ENCODE measurements around the gene ZNF556. TPM values are rescaled to one million over a fixed set of nuclear protein-coding genes. Genes with fewer than 3 reads are reported as not detected.

The ZNF556 gene
- total RNA-seq, 4 donors from 2014 or later: not detected

- no peak overlapping the region for H3K4me3 ChIP-seq
- no peaks in the 10 kb centered on the region for H3K4me1 ChIP-seq
- DNase-seq: no peak
- 76% methylated on average over 4 of the region's 4 CpGs; no CpG with 5 or more reads in 1 of the 2 donors for WGBS, 2 donors (ENCODE audit: low coverage in 1 of 2)
- peak overlapping the region in 1 of 4 donors; percentile 17 for H3K27ac ChIP-seq
- H3K27me3 ChIP-seq: no peaks in the 10 kb centered on the region
- H3K36me3 ChIP-seq: peaks cover 0 to 35% (median 21%) of the 10 kb centered on the region in 4 donors
- intact Hi-C loops (cut with DNase I; ENCODE audit: low total_unique reads) (no loop called here), in situ Hi-C loops (cut with MboI; ENCODE audit: low pct_ligation_motif_present in 1 of 4, low pct_unique_long_range_greater_than_20kb in 1 of 4, low sequenced_read_pairs in 3 of 4) (no loop called here)
- TF ChIP-seq POLR2A (IDR thresholded peaks at IDR 0.05) (no peak), POLR2AphosphoS5 (IDR thresholded peaks at IDR 0.05) (peak in 1 of 3 donors; percentile 49)
- peaks cover 40 to 43% of the 10 kb centered on the region in 2 donors for H3K9me3 ChIP-seq
These were observed 18.5 kb upstream of the ZNF556 start for GRCh38 chr19:2848616-2849015.

- H3K36me3 ChIP-seq: peaks cover 0 to 53% (median 22%) of the 10 kb centered on the region in 4 donors
These were observed 16.7 kb upstream of the ZNF556 start for GRCh38 chr19:2850256-2850925.

DNA sequence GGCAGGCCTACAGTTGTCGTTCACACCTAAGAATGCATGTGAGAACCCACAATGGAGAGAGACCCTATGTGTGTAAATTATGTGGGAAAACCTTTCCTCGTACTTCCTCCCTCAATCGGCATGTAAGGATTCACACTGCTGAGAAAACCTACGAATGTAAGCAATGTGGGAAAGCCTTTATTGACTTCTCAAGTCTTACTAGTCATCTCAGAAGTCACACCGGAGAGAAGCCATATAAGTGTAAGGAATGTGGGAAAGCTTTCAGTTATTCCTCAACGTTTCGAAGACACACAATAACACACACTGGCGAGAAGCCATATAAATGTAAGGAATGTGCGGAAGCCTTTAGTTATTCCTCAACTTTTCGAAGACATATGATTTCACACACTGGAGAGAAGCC is 14.5 kb upstream of the ZNF556 start:
- 95 to 96% methylated on average over 8 to 10 of the region's 10 CpGs for WGBS, 2 donors (ENCODE audit: low coverage in 1 of 2)
- TF ChIP-seq POLR2AphosphoS5 (IDR thresholded peaks at IDR 0.05): no peak
- TF ChIP-seq, protein P1, sequence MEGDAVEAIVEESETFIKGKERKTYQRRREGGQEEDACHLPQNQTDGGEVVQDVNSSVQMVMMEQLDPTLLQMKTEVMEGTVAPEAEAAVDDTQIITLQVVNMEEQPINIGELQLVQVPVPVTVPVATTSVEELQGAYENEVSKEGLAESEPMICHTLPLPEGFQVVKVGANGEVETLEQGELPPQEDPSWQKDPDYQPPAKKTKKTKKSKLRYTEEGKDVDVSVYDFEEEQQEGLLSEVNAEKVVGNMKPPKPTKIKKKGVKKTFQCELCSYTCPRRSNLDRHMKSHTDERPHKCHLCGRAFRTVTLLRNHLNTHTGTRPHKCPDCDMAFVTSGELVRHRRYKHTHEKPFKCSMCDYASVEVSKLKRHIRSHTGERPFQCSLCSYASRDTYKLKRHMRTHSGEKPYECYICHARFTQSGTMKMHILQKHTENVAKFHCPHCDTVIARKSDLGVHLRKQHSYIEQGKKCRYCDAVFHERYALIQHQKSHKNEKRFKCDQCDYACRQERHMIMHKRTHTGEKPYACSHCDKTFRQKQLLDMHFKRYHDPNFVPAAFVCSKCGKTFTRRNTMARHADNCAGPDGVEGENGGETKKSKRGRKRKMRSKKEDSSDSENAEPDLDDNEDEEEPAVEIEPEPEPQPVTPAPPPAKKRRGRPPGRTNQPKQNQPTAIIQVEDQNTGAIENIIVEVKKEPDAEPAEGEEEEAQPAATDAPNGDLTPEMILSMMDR (IDR thresholded peaks at IDR 0.05): no peak
- no peak for TF ChIP-seq POLR2A (IDR thresholded peaks at IDR 0.05)
- TF ChIP-seq EP300 (IDR thresholded peaks at IDR 0.05; ENCODE audit: low read depth): no peak
- H3K9me3 ChIP-seq: peaks cover 70 to 71% of the 10 kb centered on the region in 2 donors
- no peaks in the 10 kb centered on the region for H3K27me3 ChIP-seq
- H3K4me3 ChIP-seq: no peak overlapping the region
- in situ Hi-C loops (cut with MboI; ENCODE audit: low pct_ligation_motif_present in 1 of 4, low pct_unique_long_range_greater_than_20kb in 1 of 4, low sequenced_read_pairs in 3 of 4): no loop called here
- H3K27ac ChIP-seq: no peak overlapping the region
- H3K36me3 ChIP-seq: peaks cover 0 to 59% (median 22%) of the 10 kb centered on the region in 4 donors
- H3K4me1 ChIP-seq: no peaks in the 10 kb centered on the region
- DNase-seq: no peak
- intact Hi-C loops (cut with DNase I; ENCODE audit: low total_unique reads): no loop called here

More at GRCh38 chr19:2850256-2850925, 16.7 kb upstream of the ZNF556 start:
- H3K4me1 ChIP-seq: no peaks in the 10 kb centered on the region
- in situ Hi-C loops (cut with MboI; ENCODE audit: low pct_ligation_motif_present in 1 of 4, low pct_unique_long_range_greater_than_20kb in 1 of 4, low sequenced_read_pairs in 3 of 4): no loop called here
- H3K4me3 ChIP-seq: no peak overlapping the region
- WGBS, 2 donors (ENCODE audit: low coverage in 1 of 2): 87 to 94% methylated on average over 3 of the region's 3 CpGs
- DNase-seq: no peak
- intact Hi-C loops (cut with DNase I; ENCODE audit: low total_unique reads): no loop called here
- no peak overlapping the region for H3K27ac ChIP-seq
- H3K27me3 ChIP-seq: no peaks in the 10 kb centered on the region
- peaks cover 58 to 60% of the 10 kb centered on the region in 2 donors for H3K9me3 ChIP-seq
- TF ChIP-seq POLR2A (IDR thresholded peaks at IDR 0.05): no peak
- TF ChIP-seq POLR2AphosphoS5 (IDR thresholded peaks at IDR 0.05): no peak

GRCh38 chr19:2853015-2853606 is 14.0 kb upstream of the ZNF556 start:
- Histone ChIP-seq H3K27me3 (no peaks in the 10 kb centered on the region), H3K36me3 (peaks cover 0 to 59% (median 22%) of the 10 kb centered on the region in 4 donors), H3K9me3 (peaks cover 70 to 76% of the 10 kb centered on the region in 2 donors), H3K27ac (no peak overlapping the region), H3K4me1 (no peaks in the 10 kb centered on the region), H3K4me3 (no peak overlapping the region)
- no peak for DNase-seq
- WGBS, 2 donors (ENCODE audit: low coverage in 1 of 2): 95 to 96% methylated on average over 11 of the region's 11 CpGs
- TF ChIP-seq POLR2A (IDR thresholded peaks at IDR 0.05) (no peak), EP300 (IDR thresholded peaks at IDR 0.05; ENCODE audit: low read depth) (no peak), POLR2AphosphoS5 (IDR thresholded peaks at IDR 0.05) (no peak)
- TF ChIP-seq, protein P1 (IDR thresholded peaks at IDR 0.05): no peak
- intact Hi-C loops (cut with DNase I; ENCODE audit: low total_unique reads) (no loop called here), in situ Hi-C loops (cut with MboI; ENCODE audit: low pct_ligation_motif_present in 1 of 4, low pct_unique_long_range_greater_than_20kb in 1 of 4, low sequenced_read_pairs in 3 of 4) (no loop called here)

DNA sequence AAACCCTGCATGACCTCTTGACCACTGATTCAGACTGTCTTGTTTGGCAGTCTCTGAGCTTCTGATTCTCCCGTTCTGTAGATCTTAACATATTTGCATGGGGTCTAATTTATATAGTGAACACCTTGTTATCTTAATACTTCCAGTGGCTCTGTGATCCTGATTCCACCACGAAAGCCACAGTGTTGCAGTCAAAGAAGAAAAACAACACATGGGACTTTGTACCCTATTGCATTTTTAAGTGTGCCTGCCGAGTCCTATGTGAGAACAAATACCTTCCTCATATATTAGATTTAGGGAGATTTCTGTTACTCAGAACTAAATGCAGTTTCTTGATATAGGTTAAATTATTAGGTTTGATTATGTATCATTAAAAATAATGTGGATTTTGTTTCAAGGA is 12.3 kb upstream of the ZNF556 start:
- Histone ChIP-seq H3K27ac (no peak overlapping the region), H3K4me3 (no peak overlapping the region), H3K9me3 (peaks cover 62 to 84% of the 10 kb centered on the region in 2 donors), H3K36me3 (peaks cover 0 to 59% (median 22%) of the 10 kb centered on the region in 4 donors), H3K27me3 (no peaks in the 10 kb centered on the region), H3K4me1 (no peaks in the 10 kb centered on the region)
- in situ Hi-C loops (cut with MboI; ENCODE audit: low pct_ligation_motif_present in 1 of 4, low pct_unique_long_range_greater_than_20kb in 1 of 4, low sequenced_read_pairs in 3 of 4) (no loop called here), intact Hi-C loops (cut with DNase I; ENCODE audit: low total_unique reads) (no loop called here)
- WGBS, 2 donors (ENCODE audit: low coverage in 1 of 2): 92 to 97% methylated on average over 3 of the region's 3 CpGs
- DNase-seq: no peak
- TF ChIP-seq, protein P1 (IDR thresholded peaks at IDR 0.05): no peak
- no peak for TF ChIP-seq POLR2A (IDR thresholded peaks at IDR 0.05)
- TF ChIP-seq EP300 (IDR thresholded peaks at IDR 0.05; ENCODE audit: low read depth): no peak
- no peak for TF ChIP-seq POLR2AphosphoS5 (IDR thresholded peaks at IDR 0.05)

Data from transverse colon (tissue), 4 donors.